Measurements from ENCODE around the gene ABCC3.

The ABCC3 gene

DNA sequence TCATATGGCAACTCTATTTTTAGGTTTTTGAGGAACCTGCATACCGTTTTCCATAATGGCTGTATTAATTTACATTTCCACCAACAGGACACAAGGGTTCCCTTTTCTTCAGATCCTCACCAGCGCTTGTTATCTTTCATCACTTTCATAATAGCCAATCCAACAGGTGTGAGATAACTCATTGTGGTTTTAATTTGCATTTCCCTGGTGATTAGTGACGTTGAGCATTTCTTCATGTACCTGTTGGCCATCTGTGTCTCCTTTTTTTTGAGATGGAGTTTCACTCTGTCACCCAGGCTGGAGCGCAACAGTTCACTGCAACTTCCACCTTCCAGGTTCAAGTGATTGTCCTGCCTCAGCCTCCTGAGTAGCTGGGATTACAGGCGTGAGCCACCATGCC, 36.2 kb upstream of the ABCC3 start:
- no peaks in the 10 kb centered on the region for H4K20me1 ChIP-seq (ENCODE audit: control insufficient read depth, insufficient read depth, low read depth, low read length)
- no peak overlapping the region for H3K4me3 ChIP-seq (ENCODE audit: low read length)
- no peak overlapping the region for H3K27ac ChIP-seq (ENCODE audit: low read depth, low read length)
- no peak for TF ChIP-seq CTCF (IDR thresholded peaks at IDR 0.05; ENCODE audit: low read depth, low read length, poor library complexity, severe bottlenecking)
- peaks cover 9% of the 10 kb centered on the region for H3K4me1 ChIP-seq (ENCODE audit: control insufficient read depth, low read length)
- no peaks in the 10 kb centered on the region for H3K9me3 ChIP-seq (ENCODE audit: control insufficient read depth, insufficient read depth, low read length)
- no peaks in the 10 kb centered on the region for H3K27me3 ChIP-seq (ENCODE audit: control insufficient read depth, low read length)
- no peaks in the 10 kb centered on the region for H3K36me3 ChIP-seq (ENCODE audit: control insufficient read depth, low read length)
- H3F3A ChIP-seq (ENCODE audit: control insufficient read depth, insufficient read depth), result no peaks in the 10 kb centered on the region
- no peaks in the 10 kb centered on the region for H3K79me2 ChIP-seq (ENCODE audit: control insufficient read depth, low read length)
- H3K4me2 ChIP-seq (ENCODE audit: low read length), result no peak overlapping the region
- H3K9me2 ChIP-seq (replicated peaks; ENCODE audit: control insufficient read depth, low read length), result no peaks in the 10 kb centered on the region

DNA sequence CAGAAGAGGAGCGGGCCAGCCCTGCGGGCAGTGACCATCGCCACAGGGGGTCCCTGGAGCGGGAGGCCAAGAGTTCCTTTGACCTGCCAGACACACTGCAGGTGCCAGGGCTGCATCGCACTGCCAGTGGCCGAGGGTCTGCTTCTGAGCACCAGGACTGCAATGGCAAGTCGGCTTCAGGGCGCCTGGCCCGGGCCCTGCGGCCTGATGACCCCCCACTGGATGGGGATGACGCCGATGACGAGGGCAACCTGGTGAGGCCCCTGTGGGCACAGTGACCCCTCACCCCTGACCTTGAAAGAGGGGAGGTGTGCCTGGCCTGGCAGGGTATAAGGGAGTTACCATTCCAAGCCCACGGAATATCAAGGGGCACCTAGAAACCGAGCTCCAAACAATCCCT, 35.1 kb upstream of the ABCC3 start:
- Histone ChIP-seq H4K20me1 (ENCODE audit: control insufficient read depth, insufficient read depth, low read depth, low read length) (no peaks in the 10 kb centered on the region), H3K4me1 (ENCODE audit: control insufficient read depth, low read length) (peaks cover 9% of the 10 kb centered on the region), H3K4me3 (ENCODE audit: low read length) (no peak overlapping the region), H3F3A (ENCODE audit: control insufficient read depth, insufficient read depth) (no peaks in the 10 kb centered on the region), H3K27ac (ENCODE audit: low read depth, low read length) (no peak overlapping the region), H3K36me3 (ENCODE audit: control insufficient read depth, low read length) (no peaks in the 10 kb centered on the region), H3K4me2 (ENCODE audit: low read length) (no peak overlapping the region), H3K79me2 (ENCODE audit: control insufficient read depth, low read length) (no peaks in the 10 kb centered on the region), H3K9me3 (ENCODE audit: control insufficient read depth, insufficient read depth, low read length) (no peaks in the 10 kb centered on the region), H3K27me3 (ENCODE audit: control insufficient read depth, low read length) (no peaks in the 10 kb centered on the region), H3K9me2 (replicated peaks; ENCODE audit: control insufficient read depth, low read length) (no peaks in the 10 kb centered on the region)
- TF ChIP-seq EZH2phosphoT487 (IDR thresholded peaks at IDR 0.05; ENCODE audit: borderline replicate concordance, low read length) (no peak), CTCF (IDR thresholded peaks at IDR 0.05; ENCODE audit: low read depth, low read length, poor library complexity, severe bottlenecking) (no peak)

- Histone ChIP-seq H3K79me2 (ENCODE audit: control insufficient read depth, low read length) (no peaks in the 10 kb centered on the region), H3K36me3 (ENCODE audit: control insufficient read depth, low read length) (no peaks in the 10 kb centered on the region), H3K27ac (ENCODE audit: low read depth, low read length) (no peak overlapping the region), H3K9me3 (ENCODE audit: control insufficient read depth, insufficient read depth, low read length) (no peaks in the 10 kb centered on the region), H3K4me1 (ENCODE audit: control insufficient read depth, low read length) (peaks cover 9% of the 10 kb centered on the region), H3K27me3 (ENCODE audit: control insufficient read depth, low read length) (peaks cover 2% of the 10 kb centered on the region; the same call in 1 of the 2 replicates), H4K20me1 (ENCODE audit: control insufficient read depth, insufficient read depth, low read depth, low read length) (no peaks in the 10 kb centered on the region), H3F3A (ENCODE audit: control insufficient read depth, insufficient read depth) (no peaks in the 10 kb centered on the region), H3K9me2 (replicated peaks; ENCODE audit: control insufficient read depth, low read length) (no peaks in the 10 kb centered on the region), H3K4me3 (ENCODE audit: low read length) (no peak overlapping the region), H3K4me2 (ENCODE audit: low read length) (no peak overlapping the region)
- TF ChIP-seq EZH2phosphoT487 (IDR thresholded peaks at IDR 0.05; ENCODE audit: borderline replicate concordance, low read length) (no peak), CTCF (IDR thresholded peaks at IDR 0.05; ENCODE audit: low read depth, low read length, poor library complexity, severe bottlenecking) (no peak)
Observed at GRCh38 chr17:50601823-50602375, 32.8 kb upstream of the ABCC3 start.

Data from DOHH2 (cell line).